Measurements from ENCODE around the gene NPFFR1.

- TF ChIP-seq CTCF (IDR thresholded peaks at IDR 0.05; ENCODE audit: poor library complexity) (no peak), EZH2phosphoT487 (IDR thresholded peaks at IDR 0.05; ENCODE audit: low read depth, severe bottlenecking, unreplicated experiment) (no peak)
These were observed 13.4 kb upstream of the NPFFR1 start for GRCh38 chr10:70297224-70297623.
